SJCRH30 (cell line): ENCODE results near the gene KPNA4. TPM values are rescaled to one million over a fixed set of nuclear protein-coding genes. Genes with fewer than 3 reads are reported as not detected.

Experiments
- total RNA-seq: library from RNA; depleted of rRNA; stranded (reverse); fragments of >200 nt; shearing (Covaris generic); gene quantifications from 2 replicates; pipeline ENCODE4 v1.2.3, GENCODE V29; 2014; rRNA removed

Gene KPNA4
- total RNA-seq, 1 experiment from 2014 or later, result 35.3 TPM

Other genes with a start within 250 kb of the KPNA4 start
- 25.4 and 30.4 TPM in 2 replicates for gene IFT80, start 166.3 kb downstream of the KPNA4 start, total RNA-seq
- gene SMC4, start 165.9 kb downstream of the KPNA4 start, total RNA-seq, result 275 and 316 TPM in 2 replicates
- 39.1 and 39.9 TPM in 2 replicates for gene TRIM59, start 115.8 kb downstream of the KPNA4 start, total RNA-seq
- not detected in 2 replicates for gene ARL14, start 111.6 kb upstream of the KPNA4 start, total RNA-seq
- gene PPM1L, start 190.7 kb upstream of the KPNA4 start, total RNA-seq, result 4.2 and 4.4 TPM in 2 replicates